Stimulated activated CD8-positive, alpha-beta memory T cell treated with anti-CD3 and anti-CD28 coated beads, Interleukin-12 subunit alpha, Interleukin-12 subunit beta, amount 100 ng/mL, for 24 hours (primary cell): Measurements from ENCODE around the gene CCDC106.

Source experiments
- DNase-seq: peaks from one replicate; pipeline ENCODE4 v3.0.0-alpha.2; 2020; ENCODE audit errors: extremely low read depth

Gene CCDC106

DNA sequence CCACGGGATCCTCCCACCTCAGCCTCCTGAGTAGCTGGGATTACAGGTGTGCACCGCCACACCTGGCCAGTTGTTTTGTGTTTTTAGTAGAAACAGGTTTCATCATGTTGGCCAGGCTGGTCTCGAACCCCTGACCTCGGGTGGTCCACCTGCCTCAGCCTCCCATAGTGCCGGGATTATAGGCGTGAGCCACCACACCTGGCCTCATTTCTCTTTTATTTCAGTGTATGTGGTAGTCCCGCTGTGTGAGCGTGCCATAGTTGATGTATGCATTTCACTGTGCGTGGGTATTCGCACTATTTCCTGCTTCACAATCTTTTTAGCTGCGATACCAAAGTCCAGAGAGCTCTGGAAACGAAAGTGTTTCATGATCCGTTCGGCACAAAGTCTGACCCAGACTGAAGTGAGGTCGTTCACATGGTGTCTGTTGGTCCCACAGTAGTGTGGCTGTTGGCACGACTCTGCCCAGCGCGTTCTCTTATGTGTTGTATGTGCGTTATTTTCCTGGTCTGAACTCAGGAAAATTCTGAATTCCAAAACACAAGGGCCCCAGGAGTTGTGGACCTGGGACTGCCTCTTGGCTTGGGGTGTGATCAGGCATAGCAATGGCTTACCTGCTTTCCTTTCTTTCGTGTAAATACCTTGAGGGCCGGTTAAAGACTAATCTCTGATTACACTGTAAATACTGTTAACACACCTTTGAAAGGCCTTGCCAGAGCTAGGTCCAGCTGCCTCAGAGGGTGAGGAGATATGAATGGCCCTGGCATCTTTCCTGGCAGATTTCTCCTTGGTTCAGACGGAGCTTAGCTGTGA is 35.6 kb downstream of the CCDC106 start:
- DNase-seq = no peak

DNA sequence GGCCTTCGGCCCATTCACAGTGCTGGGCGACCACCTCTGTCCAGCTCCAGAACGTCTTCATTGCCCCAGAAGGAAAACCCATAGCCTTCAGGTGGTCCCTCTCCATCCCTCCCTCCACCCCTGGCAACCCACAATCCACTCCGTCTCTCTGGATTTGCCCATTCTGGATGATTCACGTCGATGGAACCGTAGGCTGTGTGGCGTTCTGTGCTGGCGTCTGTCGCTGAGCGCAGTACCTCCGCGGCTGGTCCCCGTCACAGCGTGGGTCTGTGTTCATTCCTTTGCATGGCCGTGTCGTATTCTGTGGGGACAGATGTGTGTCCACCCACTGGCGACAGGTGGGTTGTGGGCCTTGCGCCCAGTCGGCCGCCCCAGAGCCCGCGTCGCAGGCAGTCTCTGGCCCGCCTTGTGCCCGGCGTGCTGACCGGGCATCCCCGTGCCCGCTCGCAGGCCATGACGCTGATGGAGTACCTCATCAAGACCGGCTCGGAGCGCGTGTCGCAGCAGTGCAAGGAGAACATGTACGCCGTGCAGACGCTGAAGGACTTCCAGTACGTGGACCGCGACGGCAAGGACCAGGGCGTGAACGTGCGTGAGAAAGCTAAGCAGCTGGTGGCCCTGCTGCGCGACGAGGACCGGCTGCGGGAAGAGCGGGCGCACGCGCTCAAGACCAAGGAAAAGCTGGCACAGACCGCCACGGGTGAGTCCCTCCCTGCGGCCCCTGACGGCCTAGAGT is 37.1 kb downstream of the CCDC106 start:
- no peak for DNase-seq

DNA sequence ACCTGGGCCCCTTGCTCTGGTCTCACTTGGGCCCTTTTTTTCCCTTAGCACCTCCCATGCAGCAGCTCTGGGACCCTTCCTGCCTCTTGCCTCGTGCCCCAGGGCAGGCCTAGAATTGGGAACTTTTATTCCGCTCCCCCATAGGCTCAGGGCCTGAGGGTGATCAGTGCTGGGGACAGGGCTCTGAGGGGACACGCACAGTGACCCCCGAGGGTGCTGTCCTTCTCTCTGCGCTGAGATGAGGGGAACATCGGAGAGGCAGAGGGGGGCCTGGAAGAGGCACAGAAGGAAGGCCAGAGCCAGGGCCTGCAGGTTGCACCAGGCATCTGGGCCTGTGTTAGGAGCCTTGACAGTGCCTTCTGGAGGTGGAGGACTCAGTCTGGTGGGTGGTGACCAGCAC is 37.8 kb downstream of the CCDC106 start:
- DNase-seq = no peak

DNA sequence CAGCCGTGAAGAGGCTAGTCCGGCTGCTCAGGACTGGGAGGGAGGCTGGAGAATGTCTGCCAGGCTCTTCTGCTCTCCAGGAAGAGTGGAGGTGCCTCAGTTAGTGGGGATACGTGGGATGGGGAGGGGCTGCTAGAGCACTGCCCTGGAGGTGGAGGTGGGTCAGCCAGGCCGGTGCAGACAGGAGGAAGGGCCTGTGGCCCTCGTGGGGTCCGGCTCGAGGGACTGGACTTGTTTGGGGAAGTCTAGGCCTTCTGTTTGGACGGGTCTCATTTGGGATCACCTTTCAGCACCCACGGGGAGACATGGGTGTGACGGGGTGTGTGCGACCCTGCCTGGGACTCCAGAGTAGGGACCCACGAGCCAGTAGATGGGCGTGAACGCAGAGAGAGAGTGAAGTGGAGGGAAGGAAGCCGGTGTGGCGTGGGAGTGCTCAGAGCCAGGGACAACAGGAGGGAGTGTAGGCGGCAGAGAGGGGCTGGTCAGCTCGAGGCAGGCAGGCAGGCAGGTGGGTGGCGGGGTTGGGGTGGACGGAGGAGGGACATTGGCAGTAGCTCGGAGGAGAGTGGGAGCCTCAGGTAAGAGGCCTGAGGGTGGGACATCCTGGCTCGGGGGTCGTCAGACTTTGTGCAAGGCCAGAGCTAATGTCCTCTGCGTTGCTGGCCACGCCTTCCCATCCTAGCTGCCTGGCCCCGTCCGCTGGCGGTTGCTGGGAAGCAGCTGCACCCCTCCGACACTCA is 38.5 kb downstream of the CCDC106 start:
- DNase-seq = no peak

GRCh38 chr19:55687281-55688201 is 39.5 kb downstream of the CCDC106 start:
- DNase-seq = no peak

DNA sequence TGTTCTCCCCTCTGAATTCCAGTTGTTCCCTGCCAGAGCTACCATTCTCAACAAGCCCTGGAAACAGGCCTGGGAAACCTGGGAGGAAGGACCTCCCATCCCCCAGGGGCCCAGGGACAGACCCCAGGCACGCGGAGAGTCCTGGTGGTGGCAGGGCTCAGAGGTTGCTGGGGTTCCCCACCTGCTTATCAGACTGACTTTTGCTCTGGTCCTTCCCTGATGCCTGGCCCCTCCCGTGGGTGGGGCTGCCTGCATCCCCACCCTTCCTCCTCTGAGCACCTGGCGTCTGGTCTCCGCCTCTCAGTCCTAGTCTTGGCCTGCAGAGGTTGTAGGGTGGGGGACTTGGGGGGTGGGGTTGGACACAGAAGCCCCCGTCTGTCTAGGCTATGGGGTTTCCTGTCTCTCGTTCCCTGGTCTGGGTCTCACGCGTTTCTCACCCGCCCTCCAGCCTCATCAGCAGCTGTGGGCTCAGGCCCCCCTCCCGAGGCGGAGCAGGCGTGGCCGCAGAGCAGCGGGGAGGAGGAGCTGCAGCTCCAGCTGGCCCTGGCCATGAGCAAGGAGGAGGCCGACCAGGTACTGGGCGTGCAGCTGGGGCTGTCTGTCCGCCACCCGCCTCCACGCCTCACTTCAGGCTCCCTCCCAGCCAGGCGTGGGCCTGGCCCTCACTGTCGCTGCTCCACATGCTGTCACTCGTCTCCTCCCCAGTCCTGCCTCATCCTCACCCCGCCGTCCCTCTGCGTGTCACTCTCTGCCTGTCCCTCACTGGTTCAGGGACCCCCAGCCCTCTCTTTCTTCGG is 40.6 kb downstream of the CCDC106 start:
- DNase-seq = no peak

GRCh38 chr19:55689411-55690108 is 41.5 kb downstream of the CCDC106 start:
- no peak for DNase-seq

- DNase-seq = no peak
Measured at GRCh38 chr19:55690109-55690768, 42.2 kb downstream of the CCDC106 start.

- DNase-seq = no peak
Measured at GRCh38 chr19:55690769-55691545, 42.9 kb downstream of the CCDC106 start.

DNA sequence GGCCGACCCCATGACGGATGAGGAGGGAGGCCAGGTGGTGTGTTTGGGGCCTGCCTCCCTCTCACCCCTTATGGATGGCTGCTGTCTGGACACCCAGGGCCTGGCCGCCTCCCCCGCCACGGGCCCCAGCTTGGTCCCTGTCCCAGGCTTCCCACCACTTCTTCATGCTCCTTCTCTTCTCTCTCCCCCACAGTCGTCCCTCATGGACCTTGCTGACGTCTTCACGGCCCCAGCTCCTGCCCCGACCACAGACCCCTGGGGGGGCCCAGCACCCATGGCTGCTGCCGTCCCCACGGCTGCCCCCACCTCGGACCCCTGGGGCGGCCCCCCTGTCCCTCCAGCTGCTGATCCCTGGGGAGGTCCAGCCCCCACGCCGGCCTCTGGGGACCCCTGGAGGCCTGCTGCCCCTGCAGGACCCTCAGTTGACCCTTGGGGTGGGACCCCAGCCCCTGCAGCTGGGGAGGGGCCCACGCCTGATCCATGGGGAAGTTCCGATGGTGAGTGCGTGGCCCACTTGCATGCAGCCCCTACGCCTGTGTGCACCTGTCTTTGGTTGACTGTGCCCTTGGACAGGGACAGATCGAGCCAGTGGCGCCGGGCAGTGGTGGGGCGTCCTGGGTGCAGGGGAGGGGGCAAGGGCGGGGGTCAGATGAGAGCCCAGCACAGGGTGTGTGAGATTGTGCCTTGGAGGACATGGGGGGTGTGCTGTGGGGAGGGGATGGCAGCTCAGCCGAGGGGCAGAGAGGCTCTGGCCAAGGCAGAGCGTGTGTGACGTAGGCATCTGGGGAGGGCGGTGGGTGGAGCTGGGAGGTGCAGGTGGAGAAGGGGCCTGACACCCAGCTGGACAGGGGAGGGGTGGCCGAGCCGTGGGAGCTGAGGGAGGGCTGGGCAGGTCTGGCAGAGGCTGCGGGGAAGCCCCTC is 43.8 kb downstream of the CCDC106 start:
- DNase-seq = no peak

- DNase-seq = no peak
Measured at GRCh38 chr19:55692681-55693081, 44.7 kb downstream of the CCDC106 start.

DNA sequence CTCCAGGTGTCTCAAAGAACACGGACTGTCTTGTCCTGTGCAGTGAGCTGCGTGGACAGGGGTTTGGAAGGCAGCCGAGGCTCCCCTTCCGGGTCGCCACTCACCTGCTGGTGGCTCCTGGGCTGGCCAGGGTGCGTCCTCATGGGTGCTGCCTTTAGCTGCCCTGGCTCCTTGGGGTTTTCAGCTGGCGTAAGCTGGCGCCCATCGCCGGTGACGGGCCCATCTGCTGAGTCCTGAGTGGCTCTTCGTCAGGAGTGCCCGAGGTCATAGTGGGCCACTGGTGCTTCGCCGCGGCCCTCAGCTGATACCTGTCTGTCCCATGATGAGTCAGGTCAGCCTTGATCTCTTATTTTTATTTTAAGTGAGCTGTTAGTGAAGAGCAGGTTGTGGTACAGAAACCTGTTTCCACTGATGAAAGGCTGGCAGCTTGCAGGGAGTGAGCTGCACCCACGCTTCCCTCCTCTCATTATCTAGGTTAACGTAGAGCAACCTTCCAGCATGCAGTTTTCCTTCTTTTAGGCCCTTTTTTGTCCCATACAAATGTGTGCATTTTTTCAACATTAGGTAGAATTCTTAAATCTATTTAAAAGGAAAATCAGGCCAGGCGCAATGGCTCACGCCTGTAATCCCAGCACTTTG is 45.4 kb downstream of the CCDC106 start:
- DNase-seq = no peak

GRCh38 chr19:55694241-55694655 is 46.2 kb downstream of the CCDC106 start:
- no peak for DNase-seq

DNA sequence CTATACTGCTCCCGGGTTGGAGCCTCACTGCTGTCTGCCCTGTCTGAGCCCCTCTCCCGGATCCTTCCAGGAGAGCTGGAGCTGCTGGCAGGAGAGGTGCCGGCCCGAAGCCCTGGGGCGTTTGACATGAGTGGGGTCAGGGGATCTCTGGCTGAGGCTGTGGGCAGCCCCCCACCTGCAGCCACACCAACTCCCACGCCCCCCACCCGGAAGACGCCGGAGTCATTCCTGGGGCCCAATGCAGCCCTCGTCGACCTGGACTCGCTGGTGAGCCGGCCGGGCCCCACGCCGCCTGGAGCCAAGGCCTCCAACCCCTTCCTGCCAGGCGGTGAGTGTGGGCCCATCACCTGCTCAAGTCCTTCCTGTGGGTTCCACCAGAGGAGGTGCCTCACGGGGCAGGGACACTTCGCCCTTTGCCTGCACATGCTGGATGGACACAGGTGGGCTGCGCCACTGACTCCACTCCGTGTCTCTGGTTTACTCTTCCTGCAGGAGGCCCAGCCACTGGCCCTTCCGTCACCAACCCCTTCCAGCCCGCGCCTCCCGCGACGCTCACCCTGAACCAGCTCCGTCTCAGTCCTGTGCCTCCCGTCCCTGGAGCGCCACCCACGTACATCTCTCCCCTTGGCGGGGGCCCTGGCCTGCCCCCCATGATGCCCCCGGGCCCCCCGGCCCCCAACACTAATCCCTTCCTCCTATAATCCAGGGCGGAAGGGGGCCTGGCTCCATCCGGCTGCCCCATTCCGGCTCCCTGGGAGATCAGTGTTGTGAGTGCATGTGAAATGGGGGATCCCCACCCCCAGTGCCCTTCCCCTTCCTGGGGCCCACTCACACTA is 46.9 kb downstream of the CCDC106 start:
- no peak for DNase-seq

DNA sequence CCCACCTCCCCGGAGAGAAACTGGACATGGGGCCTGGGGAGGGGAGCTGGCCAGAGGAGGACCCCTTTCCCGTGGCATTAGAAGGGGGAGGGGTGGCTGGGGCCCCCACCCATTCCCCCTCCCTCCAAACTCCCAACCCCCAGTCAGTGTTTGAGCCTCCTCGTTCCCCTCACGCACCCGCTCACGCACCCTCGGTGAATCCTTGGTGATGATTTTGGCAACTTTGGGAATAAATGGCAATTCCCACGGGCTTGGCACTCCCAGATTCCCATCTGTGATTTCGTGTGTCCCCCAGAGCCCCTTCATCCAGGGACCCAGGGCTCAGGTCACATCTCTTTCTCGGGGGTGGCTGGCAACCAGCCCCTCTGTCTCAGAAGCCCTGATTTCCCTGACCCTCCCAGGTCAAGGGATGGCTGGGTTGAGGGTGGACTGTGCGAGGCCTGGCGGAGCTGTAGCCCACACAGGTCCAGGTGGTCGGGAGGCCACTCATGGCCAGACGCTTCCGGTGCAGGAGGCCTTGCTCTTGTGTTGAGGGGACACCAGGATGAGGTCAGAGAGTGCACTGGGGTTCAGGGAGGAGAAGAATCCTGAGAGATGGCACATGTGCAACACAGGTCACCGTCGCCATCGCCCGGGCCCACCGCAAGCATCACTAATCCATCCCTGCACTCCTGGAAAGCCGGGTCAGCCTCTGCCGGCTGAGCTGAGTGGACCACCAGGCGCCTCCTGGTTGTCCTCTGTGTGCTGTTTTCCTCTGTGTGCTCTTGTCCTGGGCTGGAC is 47.7 kb downstream of the CCDC106 start:
- DNase-seq = no peak
